ENCODE results near the gene SLC39A11. TPM values are rescaled to one million over a fixed set of nuclear protein-coding genes. Genes with fewer than 3 reads are reported as not detected.
"Not testable (repeated sequence)": the region's sequence is repeated elsewhere in the genome, so short reads cannot be mapped to it uniquely, and the experiment has no call there.

Gene SLC39A11
- total and polyA plus RNA-seq, 12 donors, result 7.0 to 91.4 (median 22.7) TPM

DNA sequence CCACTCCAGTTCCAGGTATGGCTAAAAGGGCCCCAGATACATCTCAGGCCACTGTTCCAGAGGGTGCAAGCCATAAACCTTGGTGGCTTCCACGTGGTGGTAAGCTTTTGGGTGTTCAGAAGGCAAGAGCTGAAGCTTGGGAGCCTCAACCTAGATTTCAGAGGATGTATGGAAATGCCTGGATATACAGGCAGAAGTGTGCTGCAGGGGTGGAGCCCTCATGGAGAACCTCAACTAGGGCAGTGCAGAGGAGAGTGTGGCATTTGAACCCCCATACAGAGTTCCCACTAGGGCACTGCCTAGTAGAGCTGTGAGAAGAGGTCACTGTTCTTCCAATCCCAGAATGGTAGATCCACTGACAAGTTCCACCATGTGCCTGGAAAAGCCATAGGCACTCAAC, 267.3 kb downstream of the SLC39A11 start:
- TF ChIP-seq, protein P1, sequence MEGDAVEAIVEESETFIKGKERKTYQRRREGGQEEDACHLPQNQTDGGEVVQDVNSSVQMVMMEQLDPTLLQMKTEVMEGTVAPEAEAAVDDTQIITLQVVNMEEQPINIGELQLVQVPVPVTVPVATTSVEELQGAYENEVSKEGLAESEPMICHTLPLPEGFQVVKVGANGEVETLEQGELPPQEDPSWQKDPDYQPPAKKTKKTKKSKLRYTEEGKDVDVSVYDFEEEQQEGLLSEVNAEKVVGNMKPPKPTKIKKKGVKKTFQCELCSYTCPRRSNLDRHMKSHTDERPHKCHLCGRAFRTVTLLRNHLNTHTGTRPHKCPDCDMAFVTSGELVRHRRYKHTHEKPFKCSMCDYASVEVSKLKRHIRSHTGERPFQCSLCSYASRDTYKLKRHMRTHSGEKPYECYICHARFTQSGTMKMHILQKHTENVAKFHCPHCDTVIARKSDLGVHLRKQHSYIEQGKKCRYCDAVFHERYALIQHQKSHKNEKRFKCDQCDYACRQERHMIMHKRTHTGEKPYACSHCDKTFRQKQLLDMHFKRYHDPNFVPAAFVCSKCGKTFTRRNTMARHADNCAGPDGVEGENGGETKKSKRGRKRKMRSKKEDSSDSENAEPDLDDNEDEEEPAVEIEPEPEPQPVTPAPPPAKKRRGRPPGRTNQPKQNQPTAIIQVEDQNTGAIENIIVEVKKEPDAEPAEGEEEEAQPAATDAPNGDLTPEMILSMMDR (IDR thresholded peaks at IDR 0.05), result no peak
- no peak for TF ChIP-seq POLR2A (IDR thresholded peaks at IDR 0.05)
- no peaks in the 10 kb centered on the region for H3K36me3 ChIP-seq (replicated peaks in 1 of 2)
- H3K4me1 ChIP-seq (replicated peaks in 1 of 2), result no peaks in the 10 kb centered on the region
- H3K27ac ChIP-seq, result no peak overlapping the region
- intact Hi-C loops (cut with DNase I), result no loop called here
- no peak for DNase-seq
- peaks cover 0 to 2% (median 0%) of the 10 kb centered on the region in 3 donors for H3K9me3 ChIP-seq (replicated peaks in 1 of 3)
- no peaks in the 10 kb centered on the region for H3K27me3 ChIP-seq
- 46 to 53% (median 50%) methylated on average over 1 of the region's 1 CpG; no CpG with 5 or more reads in 1 of the 4 donors for WGBS, 4 donors
- no peak overlapping the region for H3K4me3 ChIP-seq

DNA sequence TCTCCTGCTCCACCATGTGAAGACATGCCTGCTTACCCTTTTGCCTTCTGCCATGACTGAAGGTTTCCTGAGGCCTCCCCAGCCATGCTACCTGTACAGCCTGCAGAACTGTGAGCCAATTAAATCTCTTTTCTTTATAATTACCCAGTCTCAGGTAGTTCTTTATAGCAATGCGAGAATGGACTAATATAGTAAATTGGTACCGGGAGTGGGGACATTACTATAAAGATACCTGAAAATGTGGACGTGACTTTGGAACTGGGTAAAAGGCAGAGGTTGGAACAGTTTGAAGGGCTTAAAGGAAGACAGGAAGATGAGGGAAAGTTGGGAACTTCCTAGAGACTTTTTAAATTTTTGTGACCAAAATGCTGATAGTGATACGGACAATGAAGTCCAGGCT, 268.2 kb downstream of the SLC39A11 start:
- H3K36me3 ChIP-seq (replicated peaks in 1 of 2); DNase-seq; intact Hi-C loops (cut with DNase I); H3K27ac ChIP-seq; H3K27me3 ChIP-seq; H3K4me1 ChIP-seq (replicated peaks in 1 of 2); H3K4me3 ChIP-seq; H3K9me3 ChIP-seq (replicated peaks in 1 of 3): not testable (repeated sequence)
- 96 to 98% (median 98%) methylated on average over 4 of the region's 4 CpGs for WGBS, 4 donors

DNA sequence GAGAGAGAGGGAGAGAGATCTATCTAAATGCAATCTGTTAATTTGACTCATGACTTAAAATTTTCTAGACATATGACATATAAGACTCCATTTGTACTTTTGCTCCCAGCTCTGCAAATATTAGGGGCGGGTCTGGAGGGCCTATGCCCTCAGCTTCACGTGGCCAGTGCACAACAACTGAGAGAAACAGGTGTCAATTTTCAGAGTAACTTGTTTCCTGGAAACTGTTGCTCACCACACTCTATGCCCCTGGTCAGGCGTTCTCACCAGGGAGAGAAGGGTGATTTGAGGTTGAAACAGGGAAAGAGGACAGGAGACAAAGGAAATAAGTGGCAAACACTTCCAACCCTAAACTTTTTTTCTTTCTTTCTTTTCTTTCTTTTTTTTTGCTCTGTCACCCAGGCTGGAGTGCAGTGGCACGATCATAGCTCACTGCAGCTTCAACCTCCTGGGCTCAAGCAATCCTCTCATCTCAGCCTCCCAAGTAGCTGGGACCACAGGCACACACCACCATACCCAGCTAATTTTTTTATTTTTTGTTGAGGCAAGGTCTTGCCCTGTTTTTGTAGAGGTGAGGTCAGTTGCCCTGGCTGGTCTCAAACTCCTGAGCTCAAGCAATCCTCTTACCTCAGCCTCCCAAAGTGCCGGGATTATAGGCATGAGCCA, 270.0 kb downstream of the SLC39A11 start:
- no peak for TF ChIP-seq POLR2A (IDR thresholded peaks at IDR 0.05)
- TF ChIP-seq, protein P1 (IDR thresholded peaks at IDR 0.05), result no peak
- Histone ChIP-seq H3K4me1 (replicated peaks in 1 of 2) (no peaks in the 10 kb centered on the region), H3K4me3 (no peak overlapping the region), H3K27me3 (no peaks in the 10 kb centered on the region), H3K9me3 (replicated peaks in 1 of 3) (peaks cover 0 to 2% (median 0%) of the 10 kb centered on the region in 3 donors), H3K27ac (no peak overlapping the region), H3K36me3 (replicated peaks in 1 of 2) (no peaks in the 10 kb centered on the region)
- WGBS, 4 donors, result 84 to 89% (median 88%) methylated on average over 5 of the region's 5 CpGs
- intact Hi-C loops (cut with DNase I), result no loop called here
- DNase-seq, result no peak

DNA sequence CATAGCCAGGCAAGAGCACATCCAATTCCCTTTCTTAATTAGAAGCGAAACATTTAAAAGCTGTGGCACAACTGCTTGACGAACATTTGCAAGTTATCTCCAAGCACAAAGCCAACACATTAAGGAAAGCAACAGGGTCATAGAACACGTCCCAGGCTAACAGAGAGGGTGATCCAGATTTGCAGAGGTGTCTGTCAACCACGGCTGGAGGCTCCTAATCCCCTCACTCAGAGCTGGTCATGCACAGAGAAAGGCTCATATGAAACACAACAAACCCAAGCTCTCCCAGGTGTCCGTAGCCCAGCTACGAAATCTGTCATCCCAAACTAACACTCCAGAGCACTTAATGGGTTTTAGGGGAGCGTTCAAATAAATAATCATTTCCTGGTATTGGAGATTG, 276.1 kb downstream of the SLC39A11 start:
- no peaks in the 10 kb centered on the region for H3K9me3 ChIP-seq (replicated peaks in 1 of 3)
- DNase-seq, result no peak
- intact Hi-C loops (cut with DNase I), result no loop called here
- TF ChIP-seq, protein P1 (IDR thresholded peaks at IDR 0.05), result no peak
- TF ChIP-seq POLR2A (IDR thresholded peaks at IDR 0.05), result no peak
- no peak overlapping the region for H3K27ac ChIP-seq
- no peak overlapping the region for H3K4me3 ChIP-seq
- 85 to 96% (median 90%) methylated on average over 7 of the region's 7 CpGs for whole genome bisulfite sequencing, 4 donors
- no peaks in the 10 kb centered on the region for H3K36me3 ChIP-seq (replicated peaks in 1 of 2)
- H3K27me3 ChIP-seq, result no peaks in the 10 kb centered on the region
- H3K4me1 ChIP-seq (replicated peaks in 1 of 2), result no peaks in the 10 kb centered on the region

DNA sequence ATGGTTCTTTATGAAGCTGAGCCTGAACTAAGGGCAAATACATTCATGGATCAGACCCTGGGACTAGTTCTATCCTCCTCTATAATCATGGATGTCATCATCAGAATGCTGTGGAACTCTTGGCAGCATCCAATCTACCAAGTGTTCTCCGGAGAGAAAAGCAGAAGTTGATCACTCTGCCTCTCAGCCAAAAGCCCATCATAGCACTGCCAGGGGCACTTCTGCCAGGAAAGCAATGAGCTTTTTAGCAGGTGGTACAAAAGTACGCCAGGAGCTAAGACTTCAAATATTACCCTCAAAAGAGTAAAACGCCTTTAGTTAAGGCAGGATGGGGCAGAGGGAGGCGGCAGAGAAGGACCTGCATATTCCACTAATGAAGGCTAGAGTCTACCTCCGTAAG, 279.0 kb downstream of the SLC39A11 start:
- H3K9me3 ChIP-seq (replicated peaks in 1 of 3), result no peaks in the 10 kb centered on the region
- intact Hi-C loops (cut with DNase I), result no loop called here
- no peak for DNase-seq
- no peaks in the 10 kb centered on the region for H3K4me1 ChIP-seq (replicated peaks in 1 of 2)
- WGBS, 4 donors, result 92 to 95% (median 93%) methylated on average over 5 of the region's 5 CpGs
- no peak overlapping the region for H3K4me3 ChIP-seq
- H3K27ac ChIP-seq, result no peak overlapping the region
- no peaks in the 10 kb centered on the region for H3K36me3 ChIP-seq (replicated peaks in 1 of 2)
- no peak for TF ChIP-seq POLR2A (IDR thresholded peaks at IDR 0.05)
- TF ChIP-seq, protein P1 (IDR thresholded peaks at IDR 0.05), result no peak
- H3K27me3 ChIP-seq, result no peaks in the 10 kb centered on the region
